ENCODE results near the gene PTPRM. TPM values are rescaled to one million over a fixed set of nuclear protein-coding genes. Genes with fewer than 3 reads are reported as not detected.

PTPRM gene
- total RNA-seq, 1 experiment from 2014 or later, result 6.2 TPM

GRCh38 chr18:7721532-7721931 is 154.4 kb downstream of the PTPRM start:
- peaks cover 27 to 31% of the 10 kb centered on the region in 2 experiments for H3K4me1 Mint-ChIP-seq

More at GRCh38 chr18:7721532-7721931, 154.4 kb downstream of the PTPRM start:
- no peak overlapping the region for H2BK5ac ChIP-seq (ENCODE audit: insufficient read length, low read length)
- no peaks in the 10 kb centered on the region for H3K79me1 ChIP-seq (ENCODE audit: insufficient read depth, low read depth, low read length, poor library complexity, severe bottlenecking)
- H2AFZ ChIP-seq (ENCODE audit: low read length), result no peak overlapping the region
- H3K9ac ChIP-seq (ENCODE audit: extremely low read depth, insufficient read length, low read length), result no peak overlapping the region
- TF ChIP-seq, protein P1, sequence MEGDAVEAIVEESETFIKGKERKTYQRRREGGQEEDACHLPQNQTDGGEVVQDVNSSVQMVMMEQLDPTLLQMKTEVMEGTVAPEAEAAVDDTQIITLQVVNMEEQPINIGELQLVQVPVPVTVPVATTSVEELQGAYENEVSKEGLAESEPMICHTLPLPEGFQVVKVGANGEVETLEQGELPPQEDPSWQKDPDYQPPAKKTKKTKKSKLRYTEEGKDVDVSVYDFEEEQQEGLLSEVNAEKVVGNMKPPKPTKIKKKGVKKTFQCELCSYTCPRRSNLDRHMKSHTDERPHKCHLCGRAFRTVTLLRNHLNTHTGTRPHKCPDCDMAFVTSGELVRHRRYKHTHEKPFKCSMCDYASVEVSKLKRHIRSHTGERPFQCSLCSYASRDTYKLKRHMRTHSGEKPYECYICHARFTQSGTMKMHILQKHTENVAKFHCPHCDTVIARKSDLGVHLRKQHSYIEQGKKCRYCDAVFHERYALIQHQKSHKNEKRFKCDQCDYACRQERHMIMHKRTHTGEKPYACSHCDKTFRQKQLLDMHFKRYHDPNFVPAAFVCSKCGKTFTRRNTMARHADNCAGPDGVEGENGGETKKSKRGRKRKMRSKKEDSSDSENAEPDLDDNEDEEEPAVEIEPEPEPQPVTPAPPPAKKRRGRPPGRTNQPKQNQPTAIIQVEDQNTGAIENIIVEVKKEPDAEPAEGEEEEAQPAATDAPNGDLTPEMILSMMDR (conservative IDR thresholded peaks at IDR 0.05), result no peak
- H3K79me2 ChIP-seq (ENCODE audit: insufficient read depth, low read length), result no peaks in the 10 kb centered on the region
- no peaks in the 10 kb centered on the region for H3K27me3 ChIP-seq (ENCODE audit: insufficient read depth, low read length)
- WGBS (ENCODE audit: extremely low coverage, insufficient read length, low lambda C conversion rate), result no CpG with 5 or more reads among the region's 2 CpGs
- H3K56ac ChIP-seq (ENCODE audit: insufficient read length, low read depth, low read length), result no peak overlapping the region
- Mint-ChIP-seq H3K9me3 (peaks cover 0 to 3% of the 10 kb centered on the region in 2 experiments; a peak in 2 of 5 replicates), H3K4me3 (no peak overlapping the region), H3K27ac (no peak overlapping the region), H3K36me3 (ENCODE audit: insufficient read depth in 1 of 3, low read depth in 3 of 3) (no peaks in the 10 kb centered on the region), H3K27me3 (ENCODE audit: low read depth) (no peaks in the 10 kb centered on the region; the same call in none of the 2 replicates)
- H4K20me1 ChIP-seq (ENCODE audit: control insufficient read depth, insufficient read depth, insufficient read length), result no peaks in the 10 kb centered on the region
- H2BK15ac ChIP-seq (ENCODE audit: low read depth, low read length), result no peak overlapping the region
- no peak overlapping the region for H3K14ac ChIP-seq (ENCODE audit: insufficient read depth, low read length)
- H3K4me1 ChIP-seq (ENCODE audit: insufficient read depth, low read length), result peaks cover 4% of the 10 kb centered on the region; the same call in 1 of the 2 replicates
- no peak overlapping the region for H3K27ac ChIP-seq (ENCODE audit: insufficient read length, low read depth, low read length)
- H3T11ph ChIP-seq (ENCODE audit: low read length), result no peak overlapping the region
- no peak overlapping the region for H4K5ac ChIP-seq (ENCODE audit: insufficient read length, low read depth, low read length)
- no peak overlapping the region for H3K23ac ChIP-seq (ENCODE audit: insufficient read length, low read depth, low read length)
- H3K4me2 ChIP-seq (ENCODE audit: insufficient read depth, insufficient read length, low read length), result no peak overlapping the region
- H3K4ac ChIP-seq (ENCODE audit: low read depth, low read length), result no peak overlapping the region
- H2BK20ac ChIP-seq (ENCODE audit: low read depth, low read length, poor library complexity, severe bottlenecking), result no peak overlapping the region
- no peak overlapping the region for H2BK120ac ChIP-seq (ENCODE audit: low read depth, low read length, poor library complexity, severe bottlenecking)
- no peak overlapping the region for H4K8ac ChIP-seq (replicated peaks; ENCODE audit: insufficient read length, low read depth, low read length)
- H3K9me3 ChIP-seq (ENCODE audit: control insufficient read depth, low read depth, low read length), result no peaks in the 10 kb centered on the region
- H3K23me2 ChIP-seq (ENCODE audit: insufficient read length, low read depth, low read length, poor library complexity, severe bottlenecking), result no peaks in the 10 kb centered on the region
- no peak overlapping the region for H3K18ac ChIP-seq (ENCODE audit: insufficient read length, low read depth, low read length)
- H2BK12ac ChIP-seq (ENCODE audit: insufficient read length, low read depth, low read length), result no peak overlapping the region
- no peak overlapping the region for H2AK5ac ChIP-seq (ENCODE audit: insufficient read length, low read length)
- no peak overlapping the region for H4K91ac ChIP-seq (ENCODE audit: insufficient read length, low read depth, low read length)
- DNase-seq, result no peak
